GM21447 (cell line): ENCODE data around the gene CSN2.
"Not testable (repeated sequence)": the region's sequence is repeated elsewhere in the genome, so short reads cannot be mapped to it uniquely, and the experiment has no call there.

Experiments used
- ATAC-seq: cut with Tn5 transposase; IDR thresholded peaks from one replicate; pipeline ENCODE4 v1.9.1; 2021; ENCODE audit not compliant: unreplicated experiment

The CSN2 gene

GRCh38 chr4:69965628-69966027, at the start of gene CSN2:
CSN2 (minus strand) TSS chr4:69965728; CDS start chr4:69960995, 4,733 bp downstream.
- ATAC-seq, result no peak

GRCh38 chr4:70008771-70009170, 43.2 kb upstream of the CSN2 start:
- no peak for ATAC-seq

GRCh38 chr4:70002507-70002906, 37.0 kb upstream of the CSN2 start:
- no peak for ATAC-seq

- no peak for ATAC-seq
Measured at GRCh38 chr4:70000711-70001110, 35.2 kb upstream of the CSN2 start.

- ATAC-seq, result no peak
Measured at GRCh38 chr4:69999420-69999819, 33.9 kb upstream of the CSN2 start.

- ATAC-seq, result no peak
Measured at GRCh38 chr4:69995526-69996016, 30.0 kb upstream of the CSN2 start, which contains the start of gene STATH. STATH (plus strand) TSS chr4:69995966; CDS start chr4:69998438, 2,472 bp downstream.

- no peak for ATAC-seq
Measured at GRCh38 chr4:69994782-69995181, 29.3 kb upstream of the CSN2 start.

GRCh38 chr4:69991016-69991415, 25.5 kb upstream of the CSN2 start:
- no peak for ATAC-seq

- ATAC-seq, result no peak
Measured at GRCh38 chr4:69986663-69987062, 21.1 kb upstream of the CSN2 start.

GRCh38 chr4:69984030-69984443, 18.5 kb upstream of the CSN2 start:
- peak; percentile 49 for ATAC-seq

GRCh38 chr4:69977582-69977981, 12.1 kb upstream of the CSN2 start:
- ATAC-seq, result no peak

- no peak for ATAC-seq
Measured at GRCh38 chr4:69974631-69975030, 9.1 kb upstream of the CSN2 start.

- no peak for ATAC-seq
Measured at GRCh38 chr4:69970071-69970470, 4.5 kb upstream of the CSN2 start.

- no peak for ATAC-seq
Measured at GRCh38 chr4:69957209-69957608, 8.3 kb downstream of the CSN2 start.

GRCh38 chr4:69951602-69952001, 13.9 kb downstream of the CSN2 start:
- ATAC-seq, result no peak

- no peak for ATAC-seq
Measured at GRCh38 chr4:69936566-69936965, 29.0 kb downstream of the CSN2 start.

GRCh38 chr4:69934150-69934549, 31.4 kb downstream of the CSN2 start:
- ATAC-seq, result no peak

- ATAC-seq, result no peak
Measured at GRCh38 chr4:69930768-69931167, 34.8 kb downstream of the CSN2 start, which contains the start of gene CSN1S1. CSN1S1 (plus strand) TSS chr4:69931068; CDS start chr4:69932556, 1,488 bp downstream.

GRCh38 chr4:69923782-69924410, 41.6 kb downstream of the CSN2 start:
- not testable (repeated sequence) for ATAC-seq

- ATAC-seq, result no peak
Measured at GRCh38 chr4:69920874-69921273, 44.7 kb downstream of the CSN2 start.

- ATAC-seq, result peak; percentile 95
Measured at GRCh38 chr4:69910016-69910782, 55.3 kb downstream of the CSN2 start.

GRCh38 chr4:69909195-69909594, 56.3 kb downstream of the CSN2 start:
- ATAC-seq, result no peak
